ENCODE measurements around the gene JAKMIP1. TPM values are rescaled to one million over a fixed set of nuclear protein-coding genes. Genes with fewer than 3 reads are reported as not detected.

Gene JAKMIP1
- total RNA-seq, 1 donor from 2014 or later = 0.13 TPM

- H3K4me1 Mint-ChIP-seq = no peaks in the 10 kb centered on the region
- ATAC-seq (ENCODE audit: low read depth) (no peak), DNase-seq (no peak)
- no peak for TF ChIP-seq CTCF (IDR thresholded peaks at IDR 0.05)
- ChIA-PET CTCF (no interaction called here), POLR2A (no interaction called here)
- no peaks in the 10 kb centered on the region for H3K9me3 Mint-ChIP-seq
- no peak overlapping the region for H3K4me3 Mint-ChIP-seq
- no peaks in the 10 kb centered on the region for H3K36me3 Mint-ChIP-seq (ENCODE audit: low read depth)
- H3K27ac Mint-ChIP-seq = no peak overlapping the region
- intact Hi-C loops (cut with micrococcal nuclease) = no loop called here
- peaks cover 27% of the 10 kb centered on the region for H3K27me3 Mint-ChIP-seq
Observed at GRCh38 chr4:6011686-6012085, 188.7 kb downstream of the JAKMIP1 start.

GRCh38 chr4:6011271-6011671 is 189.1 kb downstream of the JAKMIP1 start:
- H3K36me3 Mint-ChIP-seq (ENCODE audit: low read depth) = no peaks in the 10 kb centered on the region
- H3K9me3 Mint-ChIP-seq = no peaks in the 10 kb centered on the region
- H3K4me1 Mint-ChIP-seq = no peaks in the 10 kb centered on the region
- intact Hi-C loops (cut with micrococcal nuclease) = no loop called here
- no peak for ATAC-seq (ENCODE audit: low read depth)
- H3K27me3 Mint-ChIP-seq = peaks cover 29% of the 10 kb centered on the region
- POLR2A ChIA-PET = no interaction called here
- no peak for TF ChIP-seq CTCF (IDR thresholded peaks at IDR 0.05)
- H3K27ac Mint-ChIP-seq = no peak overlapping the region
- no peak for DNase-seq
- CTCF ChIA-PET = no interaction called here
- no peak overlapping the region for H3K4me3 Mint-ChIP-seq

GRCh38 chr4:6010789-6011188 is 189.6 kb downstream of the JAKMIP1 start:
- Mint-ChIP-seq H3K4me3 (no peak overlapping the region), H3K4me1 (no peaks in the 10 kb centered on the region), H3K27me3 (peaks cover 29% of the 10 kb centered on the region), H3K9me3 (no peaks in the 10 kb centered on the region), H3K27ac (no peak overlapping the region), H3K36me3 (ENCODE audit: low read depth) (no peaks in the 10 kb centered on the region)
- intact Hi-C loops (cut with micrococcal nuclease) = no loop called here
- ATAC-seq (ENCODE audit: low read depth) (no peak), DNase-seq (no peak)
- ChIA-PET CTCF (no interaction called here), POLR2A (no interaction called here)
- TF ChIP-seq CTCF (IDR thresholded peaks at IDR 0.05) = no peak

- Mint-ChIP-seq H3K4me3 (no peak overlapping the region), H3K27me3 (peaks cover 29% of the 10 kb centered on the region), H3K36me3 (ENCODE audit: low read depth) (no peaks in the 10 kb centered on the region), H3K27ac (no peak overlapping the region), H3K4me1 (no peaks in the 10 kb centered on the region), H3K9me3 (no peaks in the 10 kb centered on the region)
- no peak for DNase-seq
- ChIA-PET POLR2A (no interaction called here), CTCF (no interaction called here)
- ATAC-seq (ENCODE audit: low read depth) = no peak
- no peak for TF ChIP-seq CTCF (IDR thresholded peaks at IDR 0.05)
- intact Hi-C loops (cut with micrococcal nuclease) = no loop called here
Observed at GRCh38 chr4:6009452-6009851, 190.9 kb downstream of the JAKMIP1 start.

GRCh38 chr4:6008766-6009385 is 191.5 kb downstream of the JAKMIP1 start:
- Mint-ChIP-seq H3K27ac (no peak overlapping the region), H3K9me3 (no peaks in the 10 kb centered on the region), H3K4me3 (no peak overlapping the region), H3K4me1 (no peaks in the 10 kb centered on the region), H3K27me3 (peaks cover 29% of the 10 kb centered on the region), H3K36me3 (ENCODE audit: low read depth) (no peaks in the 10 kb centered on the region)
- ATAC-seq (ENCODE audit: low read depth) (no peak), DNase-seq (no peak)
- ChIA-PET CTCF (no interaction called here), POLR2A (no interaction called here)
- no peak for TF ChIP-seq CTCF (IDR thresholded peaks at IDR 0.05)
- intact Hi-C loops (cut with micrococcal nuclease) = no loop called here

Measured in activated B cell treated with CpG ODN at 0.5 μM for 24 hours (primary cell).